ENCODE results near the gene PCDHGA6. TPM values are rescaled to one million over a fixed set of nuclear protein-coding genes. Genes with fewer than 3 reads are reported as not detected.

PCDHGA6 gene
- total and polyA plus RNA-seq, 9 of the 15 experiments (the other 6 are each of a cell fraction or from before 2014, with no cell fraction given), result 0.01 to 0.18 (median 0.09) TPM; not detected in 1

DNA sequence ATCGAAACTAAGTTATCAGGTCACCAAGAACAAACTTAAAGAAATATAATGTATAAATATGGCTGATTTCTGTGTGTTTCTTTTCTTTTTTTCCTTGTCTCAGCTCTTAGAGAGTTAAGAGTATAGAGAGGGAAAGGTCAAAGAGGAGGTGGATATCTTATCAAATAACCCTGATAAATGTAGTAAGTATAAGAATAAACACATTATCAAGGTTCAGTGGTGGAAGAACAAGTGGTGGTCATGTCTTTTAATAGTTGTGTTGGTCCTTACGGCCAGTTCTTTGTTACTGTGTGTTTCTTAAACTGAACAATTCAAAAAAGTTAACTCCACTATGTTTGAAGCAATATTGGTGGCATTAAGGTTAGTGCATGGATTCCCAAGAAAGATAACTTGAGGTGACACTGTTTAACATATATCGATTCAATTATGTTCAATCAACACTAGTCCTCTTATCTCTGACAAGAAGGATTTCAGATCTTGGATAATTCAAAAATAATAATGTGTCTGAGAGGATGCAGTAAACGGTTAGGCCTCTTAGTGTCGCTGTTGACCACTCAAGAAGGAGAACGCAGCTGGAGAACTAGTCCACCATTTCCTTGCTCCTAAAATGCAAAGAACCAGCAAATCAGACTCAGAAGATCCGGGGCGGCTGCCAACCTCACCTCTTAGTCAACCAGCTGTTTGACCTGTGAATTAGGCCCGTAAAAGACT lies 30.3 kb upstream of the PCDHGA6 start, which contains the start of gene PCDHGA3 (continued):
- TF ChIP-seq ZNF764 (CRISPR knock-in tag; IDR thresholded peaks at IDR 0.05; ENCODE audit: low read depth), result no peak
- TF ChIP-seq, protein P1, sequence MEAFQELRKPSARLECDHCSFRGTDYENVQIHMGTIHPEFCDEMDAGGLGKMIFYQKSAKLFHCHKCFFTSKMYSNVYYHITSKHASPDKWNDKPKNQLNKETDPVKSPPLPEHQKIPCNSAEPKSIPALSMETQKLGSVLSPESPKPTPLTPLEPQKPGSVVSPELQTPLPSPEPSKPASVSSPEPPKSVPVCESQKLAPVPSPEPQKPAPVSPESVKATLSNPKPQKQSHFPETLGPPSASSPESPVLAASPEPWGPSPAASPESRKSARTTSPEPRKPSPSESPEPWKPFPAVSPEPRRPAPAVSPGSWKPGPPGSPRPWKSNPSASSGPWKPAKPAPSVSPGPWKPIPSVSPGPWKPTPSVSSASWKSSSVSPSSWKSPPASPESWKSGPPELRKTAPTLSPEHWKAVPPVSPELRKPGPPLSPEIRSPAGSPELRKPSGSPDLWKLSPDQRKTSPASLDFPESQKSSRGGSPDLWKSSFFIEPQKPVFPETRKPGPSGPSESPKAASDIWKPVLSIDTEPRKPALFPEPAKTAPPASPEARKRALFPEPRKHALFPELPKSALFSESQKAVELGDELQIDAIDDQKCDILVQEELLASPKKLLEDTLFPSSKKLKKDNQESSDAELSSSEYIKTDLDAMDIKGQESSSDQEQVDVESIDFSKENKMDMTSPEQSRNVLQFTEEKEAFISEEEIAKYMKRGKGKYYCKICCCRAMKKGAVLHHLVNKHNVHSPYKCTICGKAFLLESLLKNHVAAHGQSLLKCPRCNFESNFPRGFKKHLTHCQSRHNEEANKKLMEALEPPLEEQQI (IDR thresholded peaks at IDR 0.05), result no peak
- 0 out of 2 replicates have a peak, but pooled peaks have one; percentile 11 for TF ChIP-seq ETV1 (tag; conservative IDR thresholded peaks at IDR 0.05; ENCODE audit: low read depth)

DNA sequence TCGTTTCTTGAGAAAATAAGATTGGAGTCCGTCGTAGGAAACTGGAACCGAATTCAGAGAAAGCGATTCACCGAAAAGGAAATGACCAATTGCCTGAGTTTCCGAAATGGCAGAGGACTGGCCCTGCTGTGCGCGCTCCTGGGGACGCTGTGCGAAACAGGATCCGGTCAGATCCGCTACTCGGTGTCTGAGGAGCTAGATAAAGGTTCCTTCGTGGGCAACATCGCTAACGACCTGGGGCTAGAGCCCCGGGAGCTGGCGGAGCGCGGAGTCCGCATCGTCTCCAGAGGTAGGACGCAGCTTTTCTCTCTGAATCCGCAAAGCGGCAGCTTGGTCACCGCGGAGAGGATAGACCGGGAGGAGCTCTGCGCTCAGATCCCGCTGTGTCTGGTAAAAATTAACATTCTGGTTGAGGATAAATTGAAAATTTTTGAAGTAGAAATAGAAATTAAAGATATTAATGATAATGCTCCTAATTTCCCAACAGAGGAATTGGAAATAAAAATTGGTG lies 29.7 kb upstream of the PCDHGA6 start:
- peak; percentile 73 for ATAC-seq
- H3K4me3 ChIP-seq, result peak overlapping the region; percentile 40
- peak overlapping the region; percentile 89 for H2AFZ ChIP-seq (ENCODE audit: low read depth, low read length)
- no peak overlapping the region for H3K27ac ChIP-seq (ENCODE audit: extremely low read depth, low read depth, low read length)
- H3K4me2 ChIP-seq (ENCODE audit: insufficient read depth, low read length), result peak overlapping the region; percentile 72
- no peaks in the 10 kb centered on the region for H3K9me3 ChIP-seq (replicated peaks; ENCODE audit: control insufficient read depth, insufficient read depth, low read depth, low read length)
- ChIA-PET CTCF (ENCODE audit: low intra/inter-chr PET ratio) (interaction anchor here (0.7 to 2.0 kb wide), 3 partner anchors 21 to 214 kb away, joined by 3 to 4 read pairs (median 4); no protein-coding TSS in a partner anchor), POLR2A (interaction anchor here (1.1 kb wide), 1 partner anchor 220 kb away, joined by 4 read pairs; no protein-coding TSS in a partner anchor)
- in situ Hi-C loops (cut with MboI) (no loop called here), intact Hi-C loops (cut with micrococcal nuclease) (loop anchor here (5.0 kb wide), 1 partner anchor 168 kb away; no protein-coding TSS in a partner anchor)
- H3K9me1 ChIP-seq (ENCODE audit: control insufficient read depth, insufficient read depth, low read length), result no peaks in the 10 kb centered on the region
- no peak for FAIRE-seq
- no peaks in the 10 kb centered on the region for H3K79me2 ChIP-seq (ENCODE audit: control insufficient read depth, insufficient read depth, low read length)
- H4K20me1 ChIP-seq (replicated peaks; ENCODE audit: control insufficient read depth, insufficient read depth, low read length), result no peaks in the 10 kb centered on the region
- H3K9ac ChIP-seq (ENCODE audit: insufficient read depth in 1 of 2, low read depth in 2 of 2, low read length in 2 of 2), result peak overlapping the region; percentile 37 to 39
- peak in 1 of 4 experiments; percentile 20 for DNase-seq (ENCODE audit: extremely low read depth in 1 of 4, low spot score in 3 of 4)
- peaks cover 0 to 7% of the 10 kb centered on the region in 2 experiments; a peak in 2 of 5 replicates for H3K4me1 ChIP-seq (replicated peaks in 1 of 2; ENCODE audit: control insufficient read depth in 2 of 2, insufficient read depth in 2 of 2, low read length in 2 of 2)
- BruUV-seq (replicated peaks), result TSS peak; percentile 42
- 23% methylated on average over 30 of the region's 31 CpGs for WGBS (ENCODE audit: insufficient coverage, low coverage, missing lambda C conversion rate)
- peaks cover 9 to 22% of the 10 kb centered on the region in 2 experiments for H3K27me3 ChIP-seq (ENCODE audit: control insufficient read depth in 2 of 2, insufficient read depth in 2 of 2, low read length in 2 of 2)
- H3K36me3 ChIP-seq (ENCODE audit: control insufficient read depth, insufficient read depth, low read length), result no peaks in the 10 kb centered on the region
- TF ChIP-seq, protein P2, sequence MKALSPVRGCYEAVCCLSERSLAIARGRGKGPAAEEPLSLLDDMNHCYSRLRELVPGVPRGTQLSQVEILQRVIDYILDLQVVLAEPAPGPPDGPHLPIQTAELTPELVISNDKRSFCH (CRISPR knock-in tag; IDR thresholded peaks at IDR 0.05), result no peak
- TF ChIP-seq, protein P2 (tag; IDR thresholded peaks at IDR 0.05), result no peak
- no peak for TF ChIP-seq XRCC4 (IDR thresholded peaks at IDR 0.05; ENCODE audit: extremely low read depth, insufficient read depth, insufficient read length)
- no peak for TF ChIP-seq SRSF1 (IDR thresholded peaks at IDR 0.05; ENCODE audit: low read depth, low read length)
- 0 out of 2 replicates have a peak, but pooled peaks have one; percentile 4 for TF ChIP-seq ETV1 (tag; conservative IDR thresholded peaks at IDR 0.05; ENCODE audit: low read depth)
- TF ChIP-seq, protein P3, sequence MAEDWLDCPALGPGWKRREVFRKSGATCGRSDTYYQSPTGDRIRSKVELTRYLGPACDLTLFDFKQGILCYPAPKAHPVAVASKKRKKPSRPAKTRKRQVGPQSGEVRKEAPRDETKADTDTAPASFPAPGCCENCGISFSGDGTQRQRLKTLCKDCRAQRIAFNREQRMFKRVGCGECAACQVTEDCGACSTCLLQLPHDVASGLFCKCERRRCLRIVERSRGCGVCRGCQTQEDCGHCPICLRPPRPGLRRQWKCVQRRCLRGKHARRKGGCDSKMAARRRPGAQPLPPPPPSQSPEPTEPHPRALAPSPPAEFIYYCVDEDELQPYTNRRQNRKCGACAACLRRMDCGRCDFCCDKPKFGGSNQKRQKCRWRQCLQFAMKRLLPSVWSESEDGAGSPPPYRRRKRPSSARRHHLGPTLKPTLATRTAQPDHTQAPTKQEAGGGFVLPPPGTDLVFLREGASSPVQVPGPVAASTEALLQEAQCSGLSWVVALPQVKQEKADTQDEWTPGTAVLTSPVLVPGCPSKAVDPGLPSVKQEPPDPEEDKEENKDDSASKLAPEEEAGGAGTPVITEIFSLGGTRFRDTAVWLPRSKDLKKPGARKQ (CRISPR knock-in tag; IDR thresholded peaks at IDR 0.05), result peak; percentile 88; the same call in 1 of the 2 replicates
